HCT116 (cell line): Measurements from ENCODE around the gene TLX2. TPM values are rescaled to one million over a fixed set of nuclear protein-coding genes. Genes with fewer than 3 reads are reported as not detected.

Experiments used
- ATAC-seq: fragments of 200-7000 bp; cut with Tn5 transposase; 2 replicates; pipeline ENCODE4 v1.9.1; 2020; ENCODE audit warnings: mild to moderate bottlenecking, moderate library complexity
- BruUV-seq: library from RNA; stranded (reverse); fragments of 400-500 nt; replicated peaks from 2 replicates; lab custom pipeline; 2021; lab: Mats Ljungman, UMichigan
- CTCF ChIA-PET: fragments of 300-600 bp; sonication (Branson Sonifier 250); formaldehyde crosslinking; loops from one replicate; lab custom pipeline; 2021; ENCODE audit warnings: antibody characterized with exemption; lab: Charles Lee
- POLR2A ChIA-PET: fragments of 300-600, 350-600 bp; sonication (Branson Sonifier 250); formaldehyde crosslinking; loops from one replicate; lab custom pipeline; 2021; ENCODE audit warnings: antibody characterized with exemption; lab: Charles Lee
- RAD21 ChIA-PET, 2 experiments: fragments of 300-600 bp; sonication (Branson Sonifier 250); formaldehyde crosslinking; loops; one replicate each; lab custom pipeline; 2023; ENCODE audit warnings: low total read pairs in 2 of 2; ENCODE audit not compliant: uncharacterized antibody in 2 of 2, unreplicated experiment in 2 of 2, low non-redundant PET in 1 of 2; lab: Charles Lee
- DNase-seq: peaks from one replicate; pipeline ENCODE4 v3.0.0-alpha.2; 2010; ENCODE audit warnings: low read depth, low spot score
- H2AFZ ChIP-seq: fragments of 200-600 bp; shearing (Covaris generic), sonication (generic); 2 replicates; pipeline ENCODE4 v1.6.1; 2017; ENCODE audit warnings: low read depth, mixed run types, mixed read lengths, antibody characterized with exemption, low read length; ENCODE audit not compliant: poor library complexity, severe bottlenecking
- H3K27ac ChIP-seq: 2 replicates; pipeline ENCODE4 v1.5.1; 2012; ENCODE audit warnings: low read depth, low read length
- H3K27me3 ChIP-seq: fragments of 200-600 bp; sonication (generic); 2 replicates; pipeline ENCODE4 v1.6.1; 2016; ENCODE audit warnings: mixed run types, low read length, mixed read lengths; ENCODE audit not compliant: insufficient read depth
- H3K36me3 ChIP-seq, 2 experiments: fragments of 200-500 bp in 1 of 2; fragments of 200-600 bp in 1 of 2; sonication (Bioruptor generic) in 1 of 2; sonication (generic) in 1 of 2; 2 replicates each; pipeline versions ENCODE4 v1.5.1 to v1.6.1; 2014 to 2016; ENCODE audit warnings: low read length in 2 of 2, inconsistent platforms in 1 of 2, mixed read lengths in 1 of 2, mixed run types in 1 of 2; ENCODE audit not compliant: insufficient read depth in 2 of 2, control insufficient read depth in 1 of 2
- H3K4me1 ChIP-seq, 2 experiments: fragments of 200-600 bp in 1 of 2; sonication (generic) in 1 of 2; 2 replicates each; pipeline versions ENCODE4 v1.5.1 to v1.6.1; 2012 to 2017; ENCODE audit warnings: low read length in 2 of 2, inconsistent platforms in 1 of 2, mild to moderate bottlenecking in 1 of 2, mixed read lengths in 1 of 2, mixed run types in 1 of 2, moderate library complexity in 1 of 2; ENCODE audit not compliant: insufficient read depth in 2 of 2, control insufficient read depth in 1 of 2
- H3K4me2 ChIP-seq: fragments of 200-600 bp; sonication (generic); 2 replicates; pipeline ENCODE4 v1.6.1; 2017; ENCODE audit warnings: mixed run types, low read length, mixed read lengths
- H3K4me3 ChIP-seq, 2 experiments: fragments of 200-600 bp in 1 of 2; sonication (generic) in 1 of 2; replicated peaks in 1 of 2; 2 replicates each; pipeline ENCODE4 v1.5.1; 2011 to 2016; ENCODE audit warnings: low read length in 2 of 2, control low read depth in 1 of 2, low read depth in 1 of 2, mild to moderate bottlenecking in 1 of 2, mixed read lengths in 1 of 2, mixed run types in 1 of 2
- H3K79me2 ChIP-seq: fragments of 200-600 bp; sonication (generic); 2 replicates; pipeline ENCODE4 v1.6.1; 2017; ENCODE audit warnings: mild to moderate bottlenecking, mixed run types, low read length, moderate library complexity, mixed read lengths; ENCODE audit not compliant: insufficient read depth
- H3K9ac ChIP-seq: fragments of 200-600 bp; sonication (generic); 2 replicates; pipeline ENCODE4 v1.6.1; 2016; ENCODE audit warnings: low read length, mixed read lengths
- H3K9me2 ChIP-seq: fragments of 200-600 bp; sonication (generic), shearing (Covaris generic); 2 replicates; pipeline ENCODE4 v1.6.1; 2017; ENCODE audit warnings: mixed run types, mild to moderate bottlenecking, moderate library complexity; ENCODE audit not compliant: insufficient read depth
- H3K9me3 ChIP-seq, 2 experiments: fragments of 200-500 bp in 1 of 2; fragments of 200-600 bp in 1 of 2; sonication (Bioruptor generic) in 1 of 2; sonication (generic) in 1 of 2; 2 replicates each; pipeline ENCODE4 v1.6.1; 2014 to 2017; ENCODE audit warnings: low read length in 2 of 2, mixed read lengths in 2 of 2, inconsistent platforms in 1 of 2, low read depth in 1 of 2, mild to moderate bottlenecking in 1 of 2, mixed run types in 1 of 2, moderate library complexity in 1 of 2; ENCODE audit not compliant: control insufficient read depth in 1 of 2, insufficient read depth in 1 of 2
- H4K20me1 ChIP-seq: fragments of 200-600 bp; sonication (generic), shearing (Covaris generic); 2 replicates; pipeline ENCODE4 v1.6.1; 2017; ENCODE audit warnings: mixed run types, mild to moderate bottlenecking, moderate library complexity; ENCODE audit not compliant: insufficient read depth
- CBX3 ChIP-seq: IDR thresholded peaks from 2 replicates; pipeline ENCODE4 v1.6.1; 2012; ENCODE audit warnings: low read depth
- CEBPB ChIP-seq: IDR thresholded peaks from 2 replicates; pipeline ENCODE4 v1.6.1; 2012; ENCODE audit warnings: low read depth
- ELF1 ChIP-seq: IDR thresholded peaks from 2 replicates; pipeline ENCODE4 v1.6.1; 2012; ENCODE audit warnings: low read depth, borderline replicate concordance
- EZH2 ChIP-seq: fragments of 200-600 bp; sonication (generic); IDR thresholded peaks from 2 replicates; pipeline ENCODE4 v1.6.1; 2017; ENCODE audit warnings: antibody characterized with exemption, mixed run types
- EZH2phosphoT487 ChIP-seq: fragments of 200-600 bp; IDR thresholded peaks from 2 replicates; pipeline ENCODE4 v1.6.1; 2018; ENCODE audit warnings: antibody characterized with exemption, borderline replicate concordance
- FOSL1 ChIP-seq: IDR thresholded peaks from 2 replicates; pipeline ENCODE4 v1.6.1; 2012; ENCODE audit warnings: low read depth
- JUND ChIP-seq: IDR thresholded peaks from 2 replicates; pipeline ENCODE4 v1.6.1; 2012
- MAX ChIP-seq: IDR thresholded peaks from 2 replicates; pipeline ENCODE4 v1.6.1; 2012
- POLR2A ChIP-seq: IDR thresholded peaks from 2 replicates; pipeline ENCODE4 v1.7.0; 2011; ENCODE audit warnings: borderline replicate concordance; ENCODE audit not compliant: insufficient read depth, insufficient read length; ENCODE audit errors: extremely low read depth
- POLR2AphosphoS5 ChIP-seq: IDR thresholded peaks from 2 replicates; pipeline ENCODE4 v1.6.1; 2011; ENCODE audit warnings: mild to moderate bottlenecking, low read depth, low read length, moderate library complexity
- RAD21 ChIP-seq: IDR thresholded peaks from 2 replicates; pipeline ENCODE4 v1.6.1; 2012; ENCODE audit warnings: low read depth, mild to moderate bottlenecking
- REST ChIP-seq: IDR thresholded peaks from 2 replicates; pipeline ENCODE4 v1.6.1; 2012; ENCODE audit warnings: low read depth
- SIN3A ChIP-seq: IDR thresholded peaks from 2 replicates; pipeline ENCODE4 v1.6.1; 2012; ENCODE audit warnings: low read depth
- SP1 ChIP-seq: IDR thresholded peaks from 2 replicates; pipeline ENCODE4 v1.6.1; 2012; ENCODE audit warnings: low read depth
- SRF ChIP-seq: IDR thresholded peaks from 2 replicates; pipeline ENCODE4 v1.6.1; 2012; ENCODE audit warnings: low read depth
- TCF7L2 ChIP-seq: IDR thresholded peaks from 2 replicates; pipeline ENCODE4 v1.7.0; 2011; ENCODE audit warnings: borderline replicate concordance, inconsistent platforms; ENCODE audit not compliant: insufficient read depth, insufficient read length; ENCODE audit errors: extremely low read depth
- YY1 ChIP-seq: IDR thresholded peaks from 2 replicates; pipeline ENCODE4 v1.6.1; 2011; ENCODE audit warnings: low read length, low read depth, moderate library complexity, mild to moderate bottlenecking; ENCODE audit not compliant: insufficient replicate concordance; ENCODE audit errors: extremely low read depth
- ZBTB33 ChIP-seq: IDR thresholded peaks from 2 replicates; pipeline ENCODE4 v1.6.1; 2011; ENCODE audit warnings: mild to moderate bottlenecking, low read length, moderate library complexity; ENCODE audit not compliant: insufficient replicate concordance; ENCODE audit errors: extremely low read depth
- ZNF274 ChIP-seq: fragments of 200-500 bp; sonication (Bioruptor generic); IDR thresholded peaks from 2 replicates; pipeline ENCODE4 v1.6.1; 2014; ENCODE audit warnings: mild to moderate bottlenecking, low read depth, low read length, inconsistent platforms
- intact Hi-C: fragments of 100-400 bp; cut with micrococcal nuclease; formaldehyde crosslinking; loops from 2 replicates; pipeline ENCODE4 v1.10.0; 2022
- total RNA-seq: library from RNA; stranded (reverse); gene quantifications from one replicate; pipeline ENCODE4 v1.2.1, GENCODE V29; 2021; ENCODE audit not compliant: unreplicated experiment
- TF ChIP-seq, protein P1 (sequence below), 3 experiments: fragments of 200-600 bp in 1 of 3; sonication (generic) in 1 of 3; IDR thresholded peaks in 2 of 3; conservative IDR thresholded peaks in 1 of 3; 2 replicates each; pipeline ENCODE4 v1.5.1; 2012 to 2017; ENCODE audit warnings: low read depth in 2 of 3, low read length in 2 of 3, antibody characterized with exemption in 1 of 3, borderline replicate concordance in 1 of 3, control low read depth in 1 of 3, mild to moderate bottlenecking in 1 of 3, mixed read lengths in 1 of 3, mixed run types in 1 of 3, moderate library complexity in 1 of 3; ENCODE audit not compliant: insufficient read depth in 1 of 3

The TLX2 gene
- total RNA-seq, 1 experiment from 2014 or later: not detected

DNA sequence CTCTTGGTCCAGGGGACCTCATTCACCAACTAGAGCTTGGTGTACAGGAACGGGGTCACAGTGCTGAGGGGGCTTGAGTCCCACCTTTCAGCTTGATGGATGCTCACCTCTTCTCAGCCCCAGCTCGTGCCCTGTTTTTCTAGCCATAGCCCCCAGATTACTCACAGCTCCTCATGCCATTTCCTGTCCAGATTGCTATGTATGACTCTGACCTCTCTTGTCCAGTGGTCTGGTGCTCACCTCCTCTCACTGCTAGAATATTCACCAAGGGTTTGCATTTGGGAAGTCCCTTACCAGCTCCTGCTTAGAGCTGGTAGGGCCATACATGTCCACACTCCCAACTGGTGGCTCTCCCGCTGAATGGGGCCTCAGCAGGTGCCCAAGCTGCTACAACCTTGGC lies 20.7 kb upstream of the TLX2 start:
- no peak overlapping the region for H2AFZ ChIP-seq
- no TSS peak for BruUV-seq
- H3K36me3 ChIP-seq: peaks cover 4 to 17% of the 10 kb centered on the region in 2 experiments; a peak in 2 of 4 replicates
- H3K9me2 ChIP-seq: no peaks in the 10 kb centered on the region
- H3K4me1 ChIP-seq: peaks cover 0 to under 1% of the 10 kb centered on the region in 2 experiments; a peak in 1 of 4 replicates
- no peak for TF ChIP-seq TCF7L2
- no peak for TF ChIP-seq EZH2
- no peak for TF ChIP-seq FOSL1
- no peak for TF ChIP-seq EZH2phosphoT487
- TF ChIP-seq MAX: no peak
- no peak for TF ChIP-seq SIN3A
- TF ChIP-seq CEBPB: no peak
- TF ChIP-seq POLR2A: no peak
- TF ChIP-seq RAD21: no peak
- TF ChIP-seq SP1: no peak
- TF ChIP-seq ZBTB33: no peak
- TF ChIP-seq ZNF274: no peak
- TF ChIP-seq ELF1: no peak
- TF ChIP-seq CBX3: no peak
- no peak for TF ChIP-seq JUND
- TF ChIP-seq, protein P1, sequence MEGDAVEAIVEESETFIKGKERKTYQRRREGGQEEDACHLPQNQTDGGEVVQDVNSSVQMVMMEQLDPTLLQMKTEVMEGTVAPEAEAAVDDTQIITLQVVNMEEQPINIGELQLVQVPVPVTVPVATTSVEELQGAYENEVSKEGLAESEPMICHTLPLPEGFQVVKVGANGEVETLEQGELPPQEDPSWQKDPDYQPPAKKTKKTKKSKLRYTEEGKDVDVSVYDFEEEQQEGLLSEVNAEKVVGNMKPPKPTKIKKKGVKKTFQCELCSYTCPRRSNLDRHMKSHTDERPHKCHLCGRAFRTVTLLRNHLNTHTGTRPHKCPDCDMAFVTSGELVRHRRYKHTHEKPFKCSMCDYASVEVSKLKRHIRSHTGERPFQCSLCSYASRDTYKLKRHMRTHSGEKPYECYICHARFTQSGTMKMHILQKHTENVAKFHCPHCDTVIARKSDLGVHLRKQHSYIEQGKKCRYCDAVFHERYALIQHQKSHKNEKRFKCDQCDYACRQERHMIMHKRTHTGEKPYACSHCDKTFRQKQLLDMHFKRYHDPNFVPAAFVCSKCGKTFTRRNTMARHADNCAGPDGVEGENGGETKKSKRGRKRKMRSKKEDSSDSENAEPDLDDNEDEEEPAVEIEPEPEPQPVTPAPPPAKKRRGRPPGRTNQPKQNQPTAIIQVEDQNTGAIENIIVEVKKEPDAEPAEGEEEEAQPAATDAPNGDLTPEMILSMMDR (IDR thresholded peaks at IDR 0.05 in 2 of 3, conservative IDR thresholded peaks at IDR 0.05 in 1 of 3; ENCODE audit: borderline replicate concordance in 1 of 3, insufficient read depth in 1 of 3, low read depth in 2 of 3, low read length in 2 of 3): no peak
- no peak for TF ChIP-seq POLR2AphosphoS5
- no peak for TF ChIP-seq YY1
- TF ChIP-seq SRF: no peak
- no peak for TF ChIP-seq REST
- ATAC-seq (no peak), DNase-seq (no peak)
- H3K4me3 ChIP-seq: no peak overlapping the region
- no peaks in the 10 kb centered on the region for H3K27me3 ChIP-seq
- no peak overlapping the region for H3K4me2 ChIP-seq
- intact Hi-C loops: no loop called here
- no peak overlapping the region for H3K27ac ChIP-seq
- POLR2A ChIA-PET: no interaction called here
- H3K9me3 ChIP-seq: no peaks in the 10 kb centered on the region
- RAD21 ChIA-PET: no interaction called here
- no peak overlapping the region for H3K9ac ChIP-seq
- H3K79me2 ChIP-seq: no peaks in the 10 kb centered on the region
- no peaks in the 10 kb centered on the region for H4K20me1 ChIP-seq
- CTCF ChIA-PET: no interaction called here
